Neural progenitor cell (in vitro differentiated cells): ENCODE measurements around the gene GAS2. TPM values are rescaled to one million over a fixed set of nuclear protein-coding genes. Genes with fewer than 3 reads are reported as not detected.

Experiments used
- DNase-seq: peaks from one replicate; pipeline ENCODE4 v3.0.0-alpha.2; 2016; ENCODE audit warnings: low spot score
- H2AFZ ChIP-seq: fragments of 200-600 bp; sonication (generic); replicated peaks from 2 replicates; pipeline ENCODE4 v1.6.1; 2016; ENCODE audit warnings: antibody characterized with exemption
- H3F3A ChIP-seq: fragments of 200-600 bp; sonication (generic); 2 replicates; pipeline ENCODE4 v1.6.1; 2016; ENCODE audit warnings: antibody characterized with exemption, low read depth
- H3K27ac ChIP-seq: fragments of 200-600 bp; sonication (generic); 2 replicates; pipeline ENCODE4 v1.5.1; 2016; ENCODE audit warnings: mild to moderate bottlenecking
- H3K27me3 ChIP-seq: fragments of 200-600 bp; sonication (generic); 2 replicates; pipeline ENCODE4 v1.6.1; 2016; ENCODE audit warnings: mild to moderate bottlenecking, moderate library complexity
- H3K36me3 ChIP-seq: fragments of 200-600 bp; sonication (generic); 2 replicates; pipeline ENCODE4 v1.5.1; 2016
- H3K4me1 ChIP-seq: fragments of 200-600 bp; sonication (generic); 2 replicates; pipeline ENCODE4 v1.6.1; 2016; ENCODE audit warnings: mixed run types
- H3K4me2 ChIP-seq: fragments of 200-600 bp; sonication (generic); 2 replicates; pipeline ENCODE4 v1.6.1; 2016
- H3K4me3 ChIP-seq: fragments of 200-600 bp; sonication (generic); 2 replicates; pipeline ENCODE4 v1.5.1; 2016
- H3K79me2 ChIP-seq: fragments of 200-600 bp; sonication (generic); 2 replicates; pipeline ENCODE4 v1.6.1; 2016; ENCODE audit warnings: low read depth
- H3K9ac ChIP-seq: fragments of 200-600 bp; sonication (generic); 2 replicates; pipeline ENCODE4 v1.6.1; 2016
- H3K9me3 ChIP-seq: fragments of 200-600 bp; sonication (generic); 2 replicates; pipeline ENCODE4 v1.5.1; 2016; ENCODE audit warnings: low read depth
- H4K20me1 ChIP-seq: fragments of 200-600 bp; sonication (generic); 2 replicates; pipeline ENCODE4 v1.6.1; 2016; ENCODE audit warnings: low read depth
- H3K27ac Mint-ChIP-seq: 3 replicates; pipeline ENCODE4 v1.8.0; 2021; ENCODE audit warnings: mixed read lengths
- H3K27me3 Mint-ChIP-seq: 2 replicates; pipeline ENCODE4 v1.8.0; 2022; ENCODE audit warnings: low read depth, mild to moderate bottlenecking, inconsistent platforms, moderate library complexity, mixed read lengths; ENCODE audit not compliant: insufficient read depth
- H3K36me3 Mint-ChIP-seq: 3 replicates; pipeline ENCODE4 v1.8.0; 2021; ENCODE audit warnings: mixed read lengths
- H3K4me1 Mint-ChIP-seq: 3 replicates; pipeline ENCODE4 v1.8.0; 2021; ENCODE audit warnings: mixed read lengths
- H3K4me3 Mint-ChIP-seq: 3 replicates; pipeline ENCODE4 v1.8.0; 2021; ENCODE audit warnings: mild to moderate bottlenecking, moderate library complexity, mixed read lengths
- H3K9me3 Mint-ChIP-seq: 3 replicates; pipeline ENCODE4 v1.8.0; 2020; ENCODE audit warnings: mixed read lengths
- CTCF ChIP-seq: fragments of 200-600 bp; sonication (generic); IDR thresholded peaks from 2 replicates; pipeline ENCODE4 v1.5.1; 2017; ENCODE audit warnings: antibody characterized with exemption, mild to moderate bottlenecking
- EZH2 ChIP-seq: fragments of 200-600 bp; sonication (generic); IDR thresholded peaks from 2 replicates; pipeline ENCODE4 v1.6.1; 2017; ENCODE audit warnings: antibody characterized with exemption, mild to moderate bottlenecking, moderate library complexity
- EZH2phosphoT487 ChIP-seq: fragments of 200-600 bp; sonication (generic); IDR thresholded peaks from 2 replicates; pipeline ENCODE4 v1.6.1; 2017; ENCODE audit warnings: antibody characterized with exemption
- total RNA-seq: library from RNA; depleted of rRNA; stranded (reverse); fragments of >200 nt; gene quantifications from 2 replicates; pipeline ENCODE4 v1.2.3, GENCODE V29; 2015; ENCODE audit warnings: low replicate concordance

The GAS2 gene
- total RNA-seq, 1 donor from 2014 or later, result 6.4 TPM

DNA sequence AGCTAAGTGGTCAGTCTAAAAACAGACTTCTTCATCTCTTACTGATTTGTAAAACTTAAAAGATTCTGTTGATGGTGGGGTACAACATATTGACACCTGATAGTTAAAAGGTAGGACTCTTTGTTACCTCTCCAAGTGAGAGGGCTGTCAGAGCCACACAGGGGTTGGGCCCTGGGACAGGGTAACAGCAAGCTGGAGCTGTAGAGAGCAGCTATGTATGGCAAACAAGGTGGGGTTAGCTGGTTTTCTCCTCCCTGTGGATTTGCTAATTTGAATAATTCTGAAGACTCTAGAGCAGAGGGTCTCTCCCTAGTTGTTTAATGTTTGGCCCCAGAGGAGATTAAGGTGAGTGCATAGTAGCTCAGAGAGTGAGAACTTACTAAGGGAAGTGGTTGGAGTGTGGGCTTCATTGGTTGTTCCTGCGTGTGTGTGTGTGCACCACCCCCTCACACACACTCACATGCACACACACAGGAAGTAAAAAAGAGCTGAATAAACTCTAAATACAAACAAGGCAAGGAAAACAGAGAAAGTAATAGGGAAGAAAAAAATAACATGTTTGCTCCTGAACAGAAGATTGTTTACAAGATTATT lies 9.2 kb upstream of the GAS2 start:
- H3K36me3 Mint-ChIP-seq, result peaks cover 1% of the 10 kb centered on the region
- H2AFZ ChIP-seq, result peak overlapping the region; percentile 46
- no peak overlapping the region for H3K9ac ChIP-seq
- H3K4me3 ChIP-seq, result no peak overlapping the region
- H4K20me1 ChIP-seq, result no peaks in the 10 kb centered on the region
- no peaks in the 10 kb centered on the region for H3K36me3 ChIP-seq
- peaks cover 7% of the 10 kb centered on the region for H3K4me1 ChIP-seq
- H3K9me3 Mint-ChIP-seq, result peaks cover 4% of the 10 kb centered on the region
- no peak for TF ChIP-seq EZH2
- no peak for TF ChIP-seq EZH2phosphoT487
- no peak for TF ChIP-seq CTCF
- H3K9me3 ChIP-seq, result no peaks in the 10 kb centered on the region
- no peaks in the 10 kb centered on the region for H3K79me2 ChIP-seq
- H3K4me2 ChIP-seq, result peak overlapping the region; percentile 8
- H3F3A ChIP-seq, result no peaks in the 10 kb centered on the region
- peaks cover 3% of the 10 kb centered on the region for H3K27me3 Mint-ChIP-seq
- H3K27ac Mint-ChIP-seq, result no peak overlapping the region
- H3K27me3 ChIP-seq, result no peaks in the 10 kb centered on the region
- no peak for DNase-seq
- H3K4me1 Mint-ChIP-seq, result peaks cover 13% of the 10 kb centered on the region
- no peak overlapping the region for H3K4me3 Mint-ChIP-seq
- H3K27ac ChIP-seq, result no peak overlapping the region

DNA sequence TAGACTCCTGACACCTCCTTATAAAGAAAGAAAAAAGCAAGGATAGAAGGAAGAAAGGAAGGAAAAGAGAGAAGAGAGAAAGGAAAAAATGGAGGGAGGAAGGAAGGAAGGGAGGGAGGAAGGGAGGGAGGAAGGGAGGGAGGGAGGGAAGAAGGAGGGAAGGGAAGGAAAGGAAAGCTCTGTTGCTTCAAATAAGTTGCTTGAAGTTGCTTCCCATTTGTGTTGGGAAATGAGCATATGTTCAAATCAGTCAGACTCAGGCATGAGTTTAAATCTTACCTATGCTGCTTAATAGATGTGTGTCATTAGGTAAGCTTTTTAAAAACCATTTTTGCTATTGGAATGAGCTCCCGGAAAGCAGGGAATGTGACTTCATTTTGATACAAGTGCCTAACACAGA lies 6.6 kb upstream of the GAS2 start:
- Mint-ChIP-seq H3K9me3 (no peaks in the 10 kb centered on the region), H3K36me3 (peaks cover 1% of the 10 kb centered on the region), H3K4me3 (no peak overlapping the region), H3K27ac (no peak overlapping the region), H3K27me3 (peaks cover 3% of the 10 kb centered on the region), H3K4me1 (peaks cover 7% of the 10 kb centered on the region)
- no peak overlapping the region for H3K4me3 ChIP-seq
- no peaks in the 10 kb centered on the region for H4K20me1 ChIP-seq
- H3K36me3 ChIP-seq, result no peaks in the 10 kb centered on the region
- no peak overlapping the region for H3K9ac ChIP-seq
- H3K27me3 ChIP-seq, result peaks cover 3% of the 10 kb centered on the region
- H3K4me2 ChIP-seq, result no peak overlapping the region
- no peak overlapping the region for H2AFZ ChIP-seq
- DNase-seq, result no peak
- no peak overlapping the region for H3K27ac ChIP-seq
- H3K79me2 ChIP-seq, result no peaks in the 10 kb centered on the region
- H3K9me3 ChIP-seq, result no peaks in the 10 kb centered on the region
- TF ChIP-seq EZH2phosphoT487, result no peak
- peaks cover 7% of the 10 kb centered on the region for H3K4me1 ChIP-seq
- H3F3A ChIP-seq, result no peaks in the 10 kb centered on the region

- Mint-ChIP-seq H3K9me3 (no peaks in the 10 kb centered on the region), H3K36me3 (no peaks in the 10 kb centered on the region), H3K4me3 (peak overlapping the region; percentile 86), H3K4me1 (peaks cover 16% of the 10 kb centered on the region), H3K27ac (peak overlapping the region; percentile 45), H3K27me3 (no peaks in the 10 kb centered on the region)
- Histone ChIP-seq H3K27me3 (peaks cover 66% of the 10 kb centered on the region), H3K4me2 (peak overlapping the region; percentile 88), H3K4me3 (peak overlapping the region; percentile 65), H3K9me3 (no peaks in the 10 kb centered on the region), H3K4me1 (peaks cover 16% of the 10 kb centered on the region), H3K27ac (no peak overlapping the region), H3K36me3 (no peaks in the 10 kb centered on the region), H3K9ac (no peak overlapping the region), H3K79me2 (no peaks in the 10 kb centered on the region), H4K20me1 (no peaks in the 10 kb centered on the region), H3F3A (peaks cover 9% of the 10 kb centered on the region), H2AFZ (peak overlapping the region; percentile 87)
- peak; percentile 78 for DNase-seq
- TF ChIP-seq CTCF, result peak; percentile 19
- no peak for TF ChIP-seq EZH2phosphoT487
- TF ChIP-seq EZH2, result peak; percentile 49
Measured at GRCh38 chr11:22666688-22667439, 453 bp downstream of the GAS2 start.
